Stimulated activated CD8-positive, alpha-beta memory T cell treated with anti-CD3 and anti-CD28 coated beads, Interleukin-12 subunit alpha, Interleukin-12 subunit beta, amount 100 ng/mL, for 4 hours (primary cell): ENCODE data around the gene GAS6.

Experiments
- DNase-seq: peaks from one replicate; pipeline ENCODE4 v3.0.0-alpha.2; 2020; ENCODE audit warnings: low read depth

The GAS6 gene

DNA sequence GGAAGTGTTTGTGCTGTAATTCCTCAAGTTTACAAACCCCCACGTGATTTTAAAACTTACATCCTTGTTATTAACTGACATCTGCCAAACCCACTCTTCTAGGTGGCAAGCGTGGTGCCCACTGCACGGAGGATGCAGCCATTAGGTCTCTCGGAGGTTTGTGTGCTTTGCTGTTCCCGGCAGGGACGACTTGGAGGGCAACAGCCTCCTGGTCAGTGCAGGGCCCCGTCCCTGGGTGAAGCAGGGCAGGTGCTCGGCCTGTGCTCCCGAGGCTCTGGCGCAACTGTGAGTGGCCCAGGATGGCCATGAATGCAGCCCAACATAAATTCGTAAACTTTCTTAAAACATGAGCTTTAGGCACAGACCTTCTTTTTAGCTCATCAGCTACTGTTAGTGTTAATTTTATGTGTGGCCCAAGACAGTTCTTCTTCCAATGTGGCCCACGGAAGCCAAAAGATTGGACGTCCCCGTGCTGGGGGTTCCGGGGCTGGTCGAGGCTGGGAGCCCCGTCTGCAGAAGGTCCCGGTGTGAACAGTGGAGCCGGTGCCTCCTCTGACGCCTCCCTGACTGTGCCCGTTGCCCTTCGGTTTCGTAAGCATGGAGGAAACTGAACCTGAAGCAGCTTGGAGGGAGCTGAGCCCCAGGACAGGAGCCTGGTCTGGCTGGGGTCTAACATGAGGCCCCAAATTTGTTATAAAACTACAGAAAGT, 11.9 kb downstream of the GAS6 start:
- DNase-seq, result no peak

DNA sequence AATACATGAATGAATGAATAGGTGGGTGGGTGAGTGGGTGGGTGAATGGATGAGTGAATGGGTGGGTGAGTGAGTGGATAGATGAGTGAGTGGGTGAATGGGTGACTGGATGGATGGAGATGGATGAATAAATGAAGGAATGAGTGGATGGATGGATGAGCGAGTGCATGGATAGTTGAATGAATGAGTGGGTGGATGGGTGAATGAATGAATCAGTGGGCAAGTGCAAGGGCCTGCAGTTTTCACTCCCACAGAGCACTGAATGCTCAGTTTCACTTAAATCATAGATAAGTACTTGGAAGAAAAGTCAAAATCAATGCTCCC, 12.4 kb downstream of the GAS6 start:
- no peak for DNase-seq

DNA sequence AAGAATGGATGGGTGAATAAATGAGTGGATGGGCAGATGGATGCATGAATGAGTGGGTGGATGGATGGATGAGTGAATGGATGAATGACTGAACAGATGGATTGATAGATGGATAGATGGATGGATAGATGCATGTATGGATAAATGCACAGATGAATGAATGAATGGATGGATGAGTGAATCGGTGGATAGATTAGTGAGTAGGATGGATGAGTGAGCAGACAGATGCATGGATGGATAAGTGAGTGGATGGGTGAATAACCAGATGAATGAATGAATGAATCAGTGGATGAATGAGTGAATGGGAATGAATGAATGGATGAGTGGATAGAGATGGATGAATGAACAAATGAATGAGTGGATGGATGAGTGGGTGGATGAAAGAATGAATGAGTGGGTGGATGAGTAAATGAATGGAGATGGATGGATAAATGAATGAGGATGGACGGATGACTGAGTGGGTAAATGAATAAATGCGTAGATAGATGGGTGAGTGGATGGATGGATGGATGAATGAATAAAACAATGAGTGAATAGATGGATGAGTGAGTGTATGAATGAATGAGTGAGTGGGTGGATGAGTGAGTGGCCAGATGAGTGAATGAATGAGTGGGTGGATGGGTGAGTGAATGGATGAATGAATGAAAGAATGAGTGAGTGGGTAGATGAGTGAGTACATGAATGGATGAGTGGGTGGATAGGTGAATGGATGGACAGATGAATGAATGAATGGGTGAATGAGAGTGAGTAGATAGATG, 13.0 kb downstream of the GAS6 start:
- no peak for DNase-seq

DNA sequence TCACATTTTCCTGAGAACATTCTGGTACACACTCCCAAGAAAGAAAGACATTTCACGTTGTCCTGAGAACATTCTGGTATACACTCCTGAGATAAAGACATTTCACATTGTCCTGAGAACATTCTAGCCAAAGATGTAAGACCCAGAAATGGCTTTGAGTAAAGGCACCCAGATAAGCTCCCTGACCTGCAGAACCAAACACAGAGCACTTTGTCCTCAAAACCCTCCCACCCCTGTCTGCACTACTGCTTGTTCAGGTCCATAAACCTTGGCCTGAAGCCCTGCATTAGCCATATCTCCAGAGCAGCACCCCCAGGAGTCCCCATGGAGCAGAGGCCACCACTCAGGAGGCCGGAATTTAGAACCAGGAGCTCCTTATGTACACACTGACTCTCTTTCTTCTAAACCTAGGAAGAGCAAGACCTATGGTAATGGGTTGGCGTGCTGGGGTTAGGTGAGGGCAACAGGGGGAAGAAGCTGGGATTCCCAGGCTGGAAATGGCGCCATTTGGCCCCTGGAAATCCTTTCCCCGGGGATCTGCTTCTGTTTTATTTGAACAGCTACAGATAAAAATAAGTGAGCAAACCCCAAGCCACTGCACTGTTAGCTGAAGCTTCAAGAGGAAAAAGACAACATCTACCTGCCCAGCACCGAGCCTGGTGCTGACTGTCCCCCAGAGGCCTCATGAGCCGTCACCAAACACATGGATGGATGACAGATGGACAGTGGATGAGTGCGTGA, 13.7 kb downstream of the GAS6 start:
- no peak for DNase-seq

DNA sequence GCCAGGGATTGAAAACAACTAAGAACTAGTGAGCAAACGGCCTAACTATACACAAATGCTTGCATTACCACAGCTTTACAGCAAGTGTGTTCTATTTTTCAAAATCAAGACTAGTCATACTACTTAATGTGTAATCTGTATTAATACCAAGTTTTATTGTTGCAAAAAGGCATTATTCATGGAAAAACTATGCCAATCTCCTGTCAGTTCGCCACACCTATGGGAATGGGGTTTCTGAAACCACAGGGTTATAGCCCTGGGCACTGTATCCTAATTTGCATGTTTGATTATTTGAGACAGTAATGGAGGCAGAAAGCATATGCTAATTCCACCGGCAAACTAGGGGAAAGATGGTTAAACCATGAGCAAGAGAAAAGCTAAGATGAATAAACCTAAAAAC, 14.3 kb downstream of the GAS6 start:
- no peak for DNase-seq

DNA sequence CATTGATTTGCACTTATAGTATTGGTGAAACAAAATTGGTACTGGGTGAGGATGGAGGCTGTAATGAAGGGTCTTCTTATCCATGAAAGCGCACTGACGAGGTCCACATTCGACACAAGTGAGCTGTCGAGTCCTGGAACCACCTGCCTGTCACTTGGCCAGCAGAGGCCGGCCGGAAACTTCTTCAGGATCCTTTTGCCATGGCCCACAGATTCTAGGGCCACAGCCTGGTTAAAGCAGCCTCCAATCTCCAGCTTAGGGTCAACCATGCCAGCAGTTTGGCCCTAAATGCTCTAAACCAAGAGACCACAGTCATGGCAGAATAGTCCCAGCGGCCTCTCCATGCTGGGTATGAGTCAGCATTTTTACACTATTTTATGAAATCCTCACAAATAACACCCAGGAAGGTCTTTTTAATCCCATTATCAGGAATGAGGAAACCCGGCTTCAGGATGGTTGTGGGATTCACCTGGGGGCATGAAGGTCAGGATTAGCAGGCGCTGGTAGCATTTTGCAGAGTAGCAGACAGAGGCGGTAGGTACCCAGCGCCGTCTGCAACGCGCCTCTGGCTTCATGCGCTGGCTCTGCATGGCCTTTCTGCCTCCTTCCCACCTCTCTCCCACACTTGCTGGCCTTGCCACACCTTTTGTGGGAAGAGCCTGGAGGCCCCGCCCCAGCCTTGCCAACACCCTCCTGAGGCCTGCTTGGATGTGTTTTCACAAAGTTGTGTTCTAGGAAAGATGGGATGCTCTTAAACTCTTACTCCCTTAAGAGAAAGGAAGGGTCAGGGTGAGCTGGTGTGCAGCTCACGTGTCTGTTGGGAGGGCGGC, 15.2 kb downstream of the GAS6 start:
- DNase-seq, result no peak

DNA sequence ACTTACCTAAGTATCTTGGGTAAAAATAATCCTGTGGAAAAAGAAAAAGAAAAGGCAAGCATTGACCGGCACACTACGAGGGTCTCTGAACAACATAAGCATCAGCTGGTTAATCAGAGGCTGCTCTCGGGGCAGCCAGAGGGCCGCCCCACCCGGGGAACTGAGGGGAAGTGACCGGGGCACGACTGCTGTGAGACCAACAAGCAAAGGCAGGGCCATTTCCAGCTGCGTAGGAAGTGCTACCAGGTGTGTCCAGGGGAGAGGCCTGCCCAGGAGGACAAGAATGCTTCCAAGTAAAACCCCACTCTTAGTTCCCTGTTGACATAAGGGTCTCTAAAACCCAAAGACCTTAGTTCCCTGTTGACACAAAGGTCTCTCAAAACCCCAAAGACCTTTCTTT, 15.9 kb downstream of the GAS6 start:
- DNase-seq, result no peak

DNA sequence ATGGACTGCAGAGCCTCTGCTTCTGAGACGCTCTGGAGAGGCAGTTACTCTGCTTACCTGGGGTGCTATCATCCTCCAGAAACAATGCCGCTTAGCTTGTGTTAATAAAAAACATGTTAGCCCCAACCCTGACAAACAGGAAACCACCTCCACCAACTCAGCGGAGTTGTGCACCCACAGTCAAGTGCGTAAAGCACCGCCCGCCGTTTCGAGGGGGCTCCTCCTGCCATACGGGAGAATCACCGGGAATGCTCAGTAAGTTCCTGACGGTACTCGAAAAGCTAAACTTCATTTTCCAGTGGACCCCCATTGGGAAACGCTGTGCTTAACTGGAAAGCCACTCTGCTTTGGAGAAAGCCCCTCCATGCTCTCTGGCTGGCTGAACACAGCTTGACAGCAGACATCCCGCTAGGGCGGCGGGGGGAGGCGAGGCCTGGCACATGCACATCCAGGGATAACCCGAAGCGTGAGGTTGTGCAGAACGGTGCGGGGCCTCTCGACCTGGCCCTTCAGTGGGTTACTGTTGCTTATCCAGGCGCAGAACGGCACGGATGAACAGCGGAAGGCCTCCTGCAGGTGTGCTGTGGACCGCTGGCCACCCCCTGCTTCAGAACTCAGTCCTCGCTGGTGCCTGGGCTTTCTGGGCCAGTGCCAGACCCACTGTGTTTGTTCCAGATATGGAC, 17.1 kb downstream of the GAS6 start:
- no peak for DNase-seq

DNA sequence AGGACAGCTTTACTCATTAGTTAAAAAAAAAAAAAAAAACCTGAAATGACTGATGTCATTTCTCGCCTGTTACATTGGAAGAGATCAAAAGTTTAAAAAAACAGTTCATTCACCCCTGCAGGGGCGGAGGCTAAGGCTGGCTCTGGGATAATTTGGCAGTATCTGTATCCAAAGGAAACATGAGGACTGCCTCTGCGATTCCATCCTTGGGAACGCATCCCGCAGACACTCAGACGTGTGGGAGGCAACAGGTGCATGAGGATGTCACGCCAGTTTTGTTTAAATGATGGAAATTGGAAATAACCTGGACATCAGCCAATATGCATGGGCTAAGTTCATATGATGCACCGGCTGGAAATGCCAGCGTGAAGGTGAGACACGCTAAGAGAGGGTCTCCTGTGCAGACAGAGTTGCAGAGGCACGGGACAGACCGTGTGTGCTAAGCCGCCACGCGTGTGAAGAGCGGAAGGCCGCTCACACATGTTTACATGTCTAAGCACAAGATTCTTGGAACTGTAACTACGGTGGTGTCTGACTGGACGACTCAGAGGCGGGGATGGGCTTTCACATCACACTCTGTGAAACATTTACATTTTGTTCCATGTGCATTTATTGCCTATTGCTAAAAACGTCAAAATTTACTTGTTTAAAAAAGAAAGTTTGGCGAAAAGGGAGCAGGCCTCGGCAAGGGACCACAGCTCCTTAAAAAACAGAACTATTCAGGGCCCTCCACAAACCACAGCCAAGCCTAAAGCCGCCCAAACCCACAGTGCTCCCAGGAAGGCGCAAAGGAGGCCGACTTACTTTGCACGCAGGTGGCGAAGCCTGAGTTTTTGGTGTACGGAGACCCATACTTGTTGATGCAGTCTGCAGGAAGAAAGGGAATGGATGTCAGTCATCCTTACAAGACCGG, 17.9 kb downstream of the GAS6 start:
- no peak for DNase-seq

DNA sequence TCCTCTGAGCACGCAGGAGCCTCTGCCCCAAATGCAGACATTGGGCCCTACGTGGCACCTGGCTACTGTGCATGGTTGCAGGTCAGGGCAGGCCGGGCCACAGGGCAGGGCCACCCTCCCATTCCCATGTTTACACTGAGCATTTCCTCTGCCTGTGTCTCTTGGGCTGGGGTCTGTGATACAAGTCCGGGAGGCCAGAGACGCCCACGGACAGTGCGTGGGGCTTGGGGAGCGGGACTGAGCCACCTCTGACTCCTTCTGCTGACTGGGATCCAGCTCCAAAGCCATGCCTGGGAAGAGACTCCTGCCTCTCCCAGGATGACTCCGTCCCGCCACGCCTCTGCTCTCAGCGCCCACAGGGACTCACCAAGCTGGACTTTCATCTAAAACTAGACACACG, 18.8 kb downstream of the GAS6 start:
- DNase-seq, result no peak

DNA sequence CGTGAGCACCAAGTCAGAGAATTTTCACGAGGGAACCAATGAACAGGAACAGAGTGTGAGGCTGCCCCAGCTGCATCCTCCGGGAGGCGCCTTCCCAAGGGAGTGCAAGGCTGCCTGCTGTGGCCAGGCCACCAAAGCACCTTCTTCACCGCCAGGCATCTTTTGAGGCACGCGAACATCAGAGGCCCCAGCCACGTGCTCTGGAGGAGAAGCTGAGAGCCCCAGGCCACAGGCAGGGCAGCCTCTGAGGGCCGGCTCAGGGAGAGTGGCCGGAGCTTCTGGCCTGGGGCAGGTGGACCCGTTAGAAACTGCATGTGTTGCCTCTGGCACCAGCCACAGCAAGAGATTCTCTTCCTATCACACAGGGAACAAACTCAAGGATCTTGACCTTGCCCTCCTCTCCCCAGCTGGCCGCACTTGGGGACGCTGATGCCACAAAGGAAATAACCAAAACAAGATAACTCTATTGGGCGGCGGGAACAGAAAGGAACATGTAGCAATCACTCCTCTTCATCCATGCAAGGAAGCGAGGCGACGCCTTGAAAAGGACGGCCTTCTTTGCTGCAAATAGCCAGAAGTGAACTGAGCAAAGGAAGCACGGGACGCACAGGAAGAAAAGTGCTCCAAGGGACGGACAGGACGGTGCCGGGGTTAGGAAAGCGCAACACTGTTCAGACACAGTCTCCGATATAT, 19.9 kb downstream of the GAS6 start:
- DNase-seq, result no peak

DNA sequence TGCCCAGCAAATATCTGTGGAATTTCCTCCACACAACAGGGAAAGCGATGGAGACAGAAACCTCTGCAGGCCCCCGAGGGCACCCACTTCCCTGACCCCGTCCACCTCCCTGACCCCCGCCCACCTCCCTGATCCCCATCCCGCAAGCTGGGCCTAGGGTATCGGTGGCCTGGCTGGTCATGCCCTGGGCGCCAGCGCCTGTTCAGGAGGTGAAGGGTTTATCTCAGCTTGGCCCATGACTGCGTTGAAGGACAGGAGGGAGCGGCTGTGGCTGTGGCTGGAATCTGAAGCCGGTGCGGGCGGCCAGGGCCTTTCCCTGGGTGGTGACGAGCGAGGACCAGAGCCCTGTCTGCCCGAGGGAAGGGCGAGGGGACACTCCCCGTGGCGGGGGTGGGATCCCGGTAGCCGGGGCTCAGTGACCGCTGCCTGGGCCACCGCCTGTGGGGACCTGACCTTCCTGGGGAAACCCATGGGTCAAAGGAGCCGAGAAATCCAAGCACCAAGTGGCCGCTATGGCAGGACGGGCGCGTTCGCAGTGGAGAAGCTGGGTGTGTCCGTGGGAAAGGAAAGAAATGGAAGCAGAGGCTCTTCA, 20.7 kb downstream of the GAS6 start:
- no peak for DNase-seq

DNA sequence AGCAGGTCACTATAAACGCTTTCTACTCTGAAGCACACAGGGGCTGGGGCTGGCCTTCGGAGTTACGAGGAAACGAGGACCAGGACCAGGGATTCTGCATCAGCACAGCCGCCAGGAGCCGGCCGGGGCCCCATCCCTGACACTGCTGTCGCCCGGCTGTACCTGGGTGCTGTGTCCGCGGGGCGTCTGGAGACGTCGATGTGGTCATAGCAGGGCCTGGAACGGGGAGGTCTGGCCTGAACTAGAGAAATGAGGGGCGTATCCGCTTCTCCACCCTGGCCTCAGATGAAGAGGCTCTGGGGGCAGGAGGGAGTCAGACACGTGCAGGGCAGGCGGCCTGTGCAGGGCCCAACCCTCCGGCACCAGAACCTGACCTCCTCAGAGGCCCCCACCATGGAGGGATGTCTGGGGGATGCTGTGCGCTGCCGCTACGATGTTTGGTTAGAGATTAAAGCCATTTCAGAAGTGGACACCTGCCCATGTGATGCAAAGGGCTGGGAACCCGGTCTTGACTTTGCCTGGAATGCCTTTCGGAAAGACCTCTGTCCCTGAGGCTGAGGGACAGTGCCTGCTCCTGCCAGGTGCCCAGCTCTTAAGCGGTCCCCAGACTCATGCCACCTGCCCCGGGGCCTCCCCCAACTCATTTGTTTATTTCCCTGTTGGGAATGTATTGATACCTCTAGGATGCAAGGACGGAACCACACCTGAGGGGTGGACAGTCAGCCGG, 21.4 kb downstream of the GAS6 start:
- no peak for DNase-seq

DNA sequence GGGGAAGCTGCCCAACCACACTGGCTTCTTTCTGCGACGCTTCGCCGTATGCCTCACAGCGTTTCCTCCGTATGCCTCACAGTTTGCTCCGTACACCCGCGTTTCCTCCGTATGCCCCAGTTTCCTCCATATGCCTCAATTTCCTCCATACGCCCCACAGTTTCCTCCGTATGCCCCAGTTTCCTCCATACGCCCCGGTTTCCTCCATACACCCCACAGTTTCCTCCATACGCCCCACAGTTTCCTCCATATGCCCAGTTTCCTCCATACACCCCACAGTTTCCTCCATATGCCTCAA, 22.6 kb downstream of the GAS6 start:
- DNase-seq, result no peak

DNA sequence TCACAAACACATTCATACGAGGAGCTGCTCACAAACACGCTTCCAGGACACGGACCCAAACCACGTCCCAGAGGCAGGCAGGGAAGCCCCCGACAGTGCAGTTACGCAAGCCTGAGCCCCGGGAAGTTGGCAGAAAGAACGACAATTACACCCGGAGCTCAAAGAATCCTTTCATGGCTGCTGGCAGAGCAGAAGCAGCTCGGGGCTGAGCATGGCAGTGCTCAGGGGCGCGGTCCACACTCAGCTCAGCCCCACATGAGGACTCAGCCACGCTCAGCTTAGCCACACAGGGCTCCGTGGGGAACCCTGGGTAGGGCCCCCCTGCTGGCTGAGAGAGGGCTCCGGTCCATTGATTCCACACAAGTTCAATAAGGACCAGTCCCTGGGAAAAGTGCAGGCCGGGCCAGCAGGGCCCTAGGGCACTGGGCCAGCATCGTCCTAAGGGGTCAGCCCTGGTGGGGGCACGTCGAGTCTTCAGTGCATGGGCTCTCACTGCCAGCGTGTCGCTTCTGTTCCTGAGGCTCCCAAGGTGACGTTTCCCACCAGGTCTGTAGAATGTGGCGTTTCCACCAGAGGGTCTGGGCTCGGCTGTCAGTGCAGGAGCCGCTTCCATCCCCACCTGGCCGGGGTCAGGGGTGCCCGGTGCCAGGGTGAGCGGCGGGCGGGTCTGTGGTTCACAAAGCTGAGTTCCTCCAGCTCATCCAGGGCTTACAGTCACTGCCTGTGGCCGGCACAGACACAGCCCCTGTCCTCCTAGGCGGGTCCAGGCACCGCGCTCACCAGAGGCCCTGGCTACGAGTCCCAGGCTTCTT, 23.1 kb downstream of the GAS6 start:
- no peak for DNase-seq

DNA sequence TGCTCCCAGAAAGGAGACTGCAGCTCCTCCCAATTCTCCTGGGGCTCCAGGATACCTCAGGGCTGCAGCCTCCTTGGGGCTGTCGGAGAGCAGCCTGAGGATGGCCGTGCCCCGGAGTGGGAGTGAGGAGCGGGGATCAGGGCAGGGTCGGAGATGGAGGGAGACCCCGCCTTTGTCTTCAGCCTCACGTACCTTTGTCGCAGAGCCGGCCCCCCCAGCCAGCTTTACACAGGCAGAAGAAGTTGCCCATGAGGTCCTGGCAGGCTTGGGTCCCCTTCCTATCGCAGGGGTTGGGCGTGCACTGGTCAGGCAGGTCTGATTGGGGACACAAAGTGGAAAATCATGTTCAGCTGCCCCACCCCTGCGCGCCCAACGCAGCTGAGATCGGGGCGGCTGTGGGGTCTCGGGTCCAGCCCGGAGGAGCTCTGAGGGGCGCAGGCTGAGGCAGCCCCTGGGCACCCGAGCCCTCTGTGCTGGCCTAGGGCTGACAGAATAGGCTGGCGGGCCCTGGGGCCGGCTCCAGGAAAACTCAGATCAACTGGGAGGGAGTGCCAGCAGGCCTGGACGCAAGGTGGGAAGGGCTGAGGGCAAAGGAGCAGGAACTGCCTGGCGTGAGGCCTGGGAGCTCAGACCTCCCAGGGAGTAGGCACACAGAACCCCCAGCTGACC, 24.2 kb downstream of the GAS6 start:
- no peak for DNase-seq

DNA sequence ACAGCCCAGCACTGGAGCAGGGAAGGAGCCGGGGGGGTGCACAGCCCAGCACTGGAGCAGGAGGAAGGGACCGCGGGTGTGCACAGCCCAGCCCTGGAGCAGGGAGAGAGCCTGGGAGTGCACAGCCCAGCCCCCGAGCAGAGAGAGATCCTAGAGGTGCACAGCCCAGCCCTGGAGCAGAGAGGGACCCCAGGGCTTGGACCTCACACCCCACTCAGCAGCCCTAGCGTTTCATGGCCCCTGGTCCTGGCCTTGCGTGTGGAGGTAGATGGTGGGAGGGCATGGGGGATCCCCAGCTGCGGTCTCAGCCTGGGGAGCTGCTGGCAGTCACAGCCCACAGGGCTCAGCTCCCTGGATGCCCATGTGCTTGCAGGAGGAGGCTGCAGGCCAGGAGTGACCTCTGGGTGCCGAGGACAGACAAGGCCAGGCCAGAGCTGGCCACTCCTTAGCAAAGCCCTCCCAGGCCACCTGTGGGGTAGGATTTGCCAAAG, 25.1 kb downstream of the GAS6 start:
- no peak for DNase-seq
